GM18511 (cell line): ENCODE data around the gene KIAA0232.

ENCODE experiments used
- ATAC-seq: cut with Tn5 transposase; IDR thresholded peaks from one replicate; pipeline ENCODE4 v1.9.1; 2021; ENCODE audit warnings: mild to moderate bottlenecking, moderate library complexity; ENCODE audit not compliant: unreplicated experiment

Gene KIAA0232

DNA sequence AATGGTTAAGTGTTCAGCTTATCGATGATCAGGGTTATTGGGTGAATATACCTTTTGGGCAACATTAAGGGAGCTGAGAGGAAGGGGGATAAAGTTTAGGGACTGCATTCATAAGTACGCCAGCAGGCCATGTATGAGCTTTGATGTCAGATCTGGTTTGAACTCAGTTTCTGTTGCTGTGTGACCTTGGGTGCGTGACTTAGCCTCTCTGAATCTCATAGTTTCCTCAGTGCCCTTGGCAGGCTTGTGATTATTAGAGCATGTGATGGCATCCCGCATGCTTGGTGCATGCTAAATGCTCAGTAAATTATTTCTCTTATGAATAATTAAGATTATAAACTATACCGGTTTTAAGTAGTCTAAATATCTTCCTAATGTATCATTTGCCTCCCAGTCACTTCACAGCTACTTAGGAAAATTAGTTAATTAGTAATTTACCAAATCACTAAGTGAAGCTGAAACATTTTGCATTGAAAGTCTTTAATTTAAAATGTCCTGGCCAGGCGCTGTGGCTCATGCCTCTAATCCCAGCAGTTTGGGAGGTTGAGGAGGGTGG is 130.9 kb downstream of the KIAA0232 start:
- ATAC-seq, result no peak

DNA sequence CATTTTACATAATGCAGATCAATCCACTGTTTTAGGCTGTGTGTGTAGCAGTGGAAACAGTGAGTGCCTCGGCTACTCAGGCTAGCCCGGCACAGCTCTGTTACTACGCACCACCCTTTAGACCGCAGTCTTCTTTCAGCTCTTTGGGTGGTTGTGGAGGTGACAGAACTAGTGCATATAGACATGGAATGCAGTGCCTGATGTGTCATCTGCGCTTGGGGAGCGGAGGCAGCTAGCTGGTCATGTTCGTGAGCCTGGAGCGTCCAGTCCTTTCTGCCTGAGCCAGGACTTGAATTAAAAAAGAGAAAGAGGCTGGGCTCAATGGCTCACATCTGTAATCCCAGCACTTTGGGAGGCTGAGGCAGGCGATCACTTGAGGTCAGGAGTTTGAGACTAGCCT is 131.9 kb downstream of the KIAA0232 start:
- ATAC-seq, result no peak

DNA sequence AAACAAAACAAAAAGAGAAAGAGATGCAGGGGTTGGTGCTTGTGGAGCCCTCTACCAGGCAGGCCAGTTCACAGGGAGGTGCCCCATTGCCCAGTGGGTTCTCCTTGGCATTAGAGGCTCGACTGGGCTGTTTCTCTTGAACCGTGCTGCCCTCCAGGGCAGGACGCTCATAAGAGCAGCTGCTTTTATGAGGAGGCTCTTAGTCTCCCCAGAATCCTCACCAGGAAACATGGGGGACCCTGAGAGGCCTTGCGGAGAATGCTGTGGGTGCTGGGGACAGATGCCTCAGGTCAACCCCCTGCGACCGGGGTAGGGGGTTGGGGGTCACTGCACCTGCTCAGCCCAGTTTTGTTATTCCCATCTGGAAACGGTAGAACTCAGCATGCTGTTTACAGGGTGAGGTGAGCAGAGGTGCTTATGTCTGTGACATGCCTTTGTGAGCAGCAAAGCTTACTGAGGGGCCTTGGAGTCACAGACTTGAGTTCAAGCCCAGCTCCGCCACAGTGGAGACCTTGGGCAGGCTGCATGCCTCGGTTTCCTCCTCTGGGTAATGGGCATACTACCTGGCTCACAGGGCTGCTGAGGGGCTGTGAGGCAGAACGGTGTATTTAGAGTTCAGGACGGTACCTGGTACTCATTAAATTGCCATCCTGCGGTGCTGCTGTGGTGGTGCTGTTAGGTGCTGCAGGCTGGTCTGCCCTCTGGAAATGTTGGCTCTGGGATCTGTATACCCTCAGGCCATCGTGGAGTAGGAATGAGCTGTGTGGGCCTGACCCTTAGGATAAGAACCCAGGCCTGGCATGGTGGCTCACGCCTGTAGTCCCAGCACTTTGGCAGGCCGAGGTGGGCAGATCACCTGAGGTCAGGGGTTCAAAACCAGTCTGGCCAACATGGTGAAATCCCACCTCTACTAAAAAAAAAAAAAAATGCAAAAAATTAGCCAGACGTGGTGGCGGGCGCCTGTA is 132.8 kb downstream of the KIAA0232 start:
- no peak for ATAC-seq

DNA sequence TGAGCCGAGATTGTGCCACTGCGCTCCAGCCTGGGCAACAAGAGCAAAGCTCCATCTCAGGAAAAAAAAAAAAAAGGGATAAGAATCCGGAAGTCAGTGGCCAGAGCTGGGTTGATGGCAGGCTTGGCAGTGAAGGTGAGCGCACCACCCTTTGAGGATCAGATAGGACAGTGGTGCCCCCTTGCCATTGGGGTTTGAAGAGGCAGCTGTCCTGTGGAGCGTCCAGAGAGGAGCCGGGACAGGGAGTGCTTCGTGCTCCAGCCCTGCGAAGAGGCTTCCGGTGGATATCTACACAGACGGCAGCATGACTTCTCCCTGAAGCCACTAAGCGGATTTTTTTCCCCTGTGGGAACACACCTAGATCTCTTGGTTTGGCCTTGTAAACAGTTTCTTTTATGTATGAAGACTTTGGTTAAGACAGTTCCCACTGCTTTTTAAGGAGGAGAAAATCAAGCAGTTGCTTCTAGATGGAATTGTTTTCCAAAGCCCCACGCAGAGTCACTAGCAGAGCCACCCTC is 133.6 kb downstream of the KIAA0232 start:
- no peak for ATAC-seq

DNA sequence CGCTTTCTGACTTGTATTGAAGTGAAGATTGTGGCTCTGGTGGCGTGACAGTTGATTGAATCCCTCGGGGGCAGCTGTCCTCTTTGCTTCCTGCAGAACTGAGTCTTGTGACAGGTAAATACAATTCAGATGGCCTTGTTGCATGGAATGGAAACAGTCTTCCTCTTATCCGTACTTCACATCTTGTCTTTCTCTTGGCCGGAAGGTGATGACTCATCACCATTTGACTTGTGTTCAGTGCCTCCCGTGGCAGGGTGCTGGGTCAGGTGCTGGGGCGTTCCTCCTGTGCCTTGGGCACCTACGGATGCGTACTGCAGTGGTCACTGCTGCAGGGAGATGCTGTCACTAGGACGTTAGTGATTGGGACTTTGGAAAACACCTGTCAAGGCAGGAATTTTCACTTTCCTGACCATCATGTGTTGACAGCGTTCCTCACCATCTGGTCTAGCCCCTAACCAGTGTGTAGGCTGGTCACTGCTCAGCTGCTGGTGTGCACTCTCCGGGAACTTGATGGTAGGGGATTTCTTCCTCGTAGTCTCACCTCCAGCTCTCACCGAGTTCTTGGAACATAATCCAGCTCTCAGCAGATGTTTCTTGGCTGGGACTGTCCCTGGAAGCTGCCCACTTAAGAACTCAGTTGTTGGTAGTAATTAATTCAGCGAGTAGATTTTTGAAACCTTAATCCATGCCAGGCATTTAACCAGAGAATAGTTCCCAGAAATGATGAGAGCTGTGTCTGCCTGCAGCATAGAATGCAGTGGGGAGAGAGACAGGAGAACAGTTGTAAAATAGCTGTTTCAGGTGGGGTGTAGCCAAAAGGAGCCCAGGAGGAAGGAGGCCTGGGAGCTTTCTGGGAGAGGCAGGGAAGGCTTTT is 134.3 kb downstream of the KIAA0232 start:
- ATAC-seq, result peak; percentile 70

DNA sequence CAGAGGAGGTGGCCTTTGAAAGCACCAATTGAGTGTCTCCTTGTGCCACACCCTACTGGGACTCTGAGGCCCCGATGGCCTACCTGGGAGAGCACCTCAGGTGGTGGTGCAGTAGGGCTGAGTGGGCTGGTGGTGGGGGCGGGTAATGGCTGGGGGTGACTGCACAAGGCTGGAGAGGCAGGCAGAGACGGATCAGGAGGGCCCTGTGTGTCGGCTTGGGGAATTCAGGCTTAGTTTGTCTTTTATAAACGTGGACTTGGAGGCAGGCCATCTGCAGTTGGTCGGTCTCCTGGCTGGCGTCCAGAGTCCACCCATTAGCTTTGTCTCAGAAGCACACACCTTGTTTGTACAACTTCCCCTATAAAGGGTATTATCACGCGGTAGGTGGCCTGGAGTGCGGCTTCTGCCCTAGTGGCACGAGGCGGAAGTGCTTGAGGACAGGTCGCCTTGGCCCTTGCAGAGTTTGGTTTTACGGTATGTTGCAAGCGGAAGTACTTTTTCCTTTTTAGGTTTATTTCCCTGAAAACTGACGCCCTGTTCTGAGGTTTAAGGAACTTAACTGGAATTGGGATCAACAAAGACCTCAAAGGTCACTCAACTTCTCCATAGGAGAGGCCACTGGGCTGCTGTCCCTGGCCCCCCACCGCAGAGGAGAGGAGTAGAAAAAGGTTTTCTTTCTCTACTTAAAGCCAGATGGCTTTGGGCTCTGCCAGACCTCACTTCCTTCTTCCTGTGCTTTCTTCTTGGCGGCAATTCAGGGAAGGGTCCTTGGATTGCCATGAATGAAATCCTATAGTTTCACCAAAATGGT is 135.1 kb downstream of the KIAA0232 start:
- peak; percentile 71 for ATAC-seq

DNA sequence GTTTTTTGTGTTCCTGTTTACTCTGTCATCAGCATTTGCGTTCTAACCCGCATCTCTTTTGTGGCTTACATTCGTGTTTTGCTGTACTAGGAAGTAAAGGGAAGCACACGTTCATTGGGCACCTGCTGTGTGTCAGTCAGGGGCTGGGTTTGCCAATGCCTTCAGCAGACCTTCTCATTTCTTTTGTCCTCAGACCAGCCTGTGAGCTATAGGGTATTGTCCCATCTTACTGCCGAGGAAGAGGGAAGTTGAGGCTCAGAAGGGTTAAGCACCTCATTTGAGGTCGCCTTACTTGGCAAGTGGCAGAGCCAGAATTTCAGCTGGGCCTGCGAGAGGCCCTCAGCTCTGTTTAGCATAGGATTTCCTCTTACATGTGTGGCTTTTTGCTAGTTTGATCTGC is 135.8 kb downstream of the KIAA0232 start:
- no peak for ATAC-seq

DNA sequence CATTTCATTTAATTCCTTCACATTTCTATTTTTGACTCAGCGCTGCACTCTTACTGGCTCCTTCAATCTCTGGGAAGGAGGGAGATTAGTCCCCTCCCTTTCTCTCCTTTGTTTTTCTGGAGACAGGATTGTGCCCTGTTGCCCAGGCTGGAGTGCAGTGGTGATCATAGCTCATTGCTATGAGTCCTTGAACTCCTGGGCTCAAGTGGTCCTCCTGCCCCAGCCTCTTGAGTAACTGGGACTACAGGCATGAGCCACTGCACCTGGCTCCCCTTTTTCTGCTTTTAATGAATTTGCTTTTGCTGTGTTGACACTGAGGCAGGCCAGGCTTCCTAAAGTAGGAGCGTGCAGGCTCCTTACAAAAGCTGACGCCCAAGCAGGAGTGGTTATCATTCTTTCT is 137.6 kb downstream of the KIAA0232 start:
- no peak for ATAC-seq

DNA sequence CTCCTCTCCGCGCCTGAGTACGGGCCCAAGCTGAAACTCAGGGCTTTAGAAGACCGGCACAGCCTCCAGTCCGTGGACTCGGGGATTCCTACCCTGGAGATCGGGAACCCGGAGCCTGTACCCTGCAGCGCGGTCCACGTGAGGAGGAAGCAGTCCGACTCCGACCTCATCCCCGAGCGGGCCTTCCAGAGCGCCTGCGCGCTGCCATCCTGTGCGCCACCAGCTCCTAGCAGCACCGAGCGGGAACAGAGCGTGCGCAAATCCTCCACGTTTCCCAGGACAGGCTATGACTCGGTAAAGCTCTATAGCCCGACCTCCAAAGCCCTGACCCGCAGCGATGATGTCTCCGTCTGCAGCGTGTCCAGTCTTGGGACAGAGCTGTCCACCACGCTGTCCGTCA is 141.0 kb downstream of the KIAA0232 start:
- ATAC-seq, result no peak

DNA sequence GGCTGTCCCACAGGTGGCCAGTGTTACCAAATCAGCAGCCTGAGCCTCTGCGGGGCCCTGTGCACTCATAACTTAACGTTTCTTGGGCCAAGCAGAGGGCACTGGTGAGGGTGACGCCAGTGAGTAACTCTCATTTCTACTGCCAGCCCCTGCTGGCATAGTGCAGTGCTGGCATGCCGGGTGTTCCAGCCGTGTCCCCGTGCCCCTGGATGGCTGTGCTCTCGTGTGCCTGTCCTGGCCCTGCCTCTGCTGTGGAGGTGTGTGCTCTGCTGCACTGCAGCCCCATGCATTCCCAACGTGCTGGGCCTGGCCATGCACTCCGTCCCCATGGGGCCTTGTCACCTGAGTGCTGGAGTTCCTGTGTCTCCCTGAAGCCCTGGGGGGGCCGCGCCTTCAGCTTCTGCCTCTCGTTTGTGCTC is 141.8 kb downstream of the KIAA0232 start:
- no peak for ATAC-seq

DNA sequence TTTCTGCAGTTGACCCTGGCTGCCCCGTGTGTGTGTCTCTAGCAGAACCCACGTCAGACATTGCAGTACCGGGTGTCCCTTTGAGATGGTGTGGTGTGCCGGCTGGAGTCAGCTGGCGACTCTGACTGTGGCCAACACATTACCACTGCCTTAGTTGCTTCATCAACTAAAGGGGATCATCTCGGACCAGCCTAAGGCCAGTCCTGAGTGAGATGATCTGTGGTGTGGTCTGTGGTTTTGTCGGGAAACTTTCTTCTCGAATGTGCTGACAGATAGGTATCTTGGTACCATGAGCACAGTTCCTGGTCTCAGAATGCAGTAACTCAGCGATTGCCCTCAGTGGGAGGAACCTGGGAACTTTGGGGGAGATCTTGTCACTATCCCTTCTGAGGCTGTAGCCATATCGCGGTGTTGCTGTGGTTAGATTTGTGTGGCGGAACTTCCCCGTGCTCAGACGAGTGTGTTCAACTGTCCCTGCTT is 142.9 kb downstream of the KIAA0232 start:
- no peak for ATAC-seq

DNA sequence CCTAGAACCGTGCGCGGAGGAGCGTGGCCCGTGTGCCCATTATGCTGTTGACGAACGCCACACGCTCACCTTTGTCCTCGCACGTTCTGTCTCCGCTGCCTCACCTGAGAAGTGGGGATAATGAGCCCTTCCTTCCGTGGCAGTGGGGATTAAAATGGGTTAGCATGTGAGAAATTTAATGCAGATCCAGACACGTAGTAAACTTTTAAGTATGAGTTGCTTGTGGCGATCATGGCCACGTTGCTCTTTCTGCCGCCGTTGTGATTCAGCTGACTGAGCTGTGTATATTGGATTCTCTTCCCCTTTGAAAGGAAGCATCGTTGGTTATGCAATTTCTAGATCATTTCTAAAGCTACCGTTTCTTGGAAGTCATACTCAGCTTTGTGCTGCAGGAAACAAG is 143.6 kb downstream of the KIAA0232 start:
- no peak for ATAC-seq

DNA sequence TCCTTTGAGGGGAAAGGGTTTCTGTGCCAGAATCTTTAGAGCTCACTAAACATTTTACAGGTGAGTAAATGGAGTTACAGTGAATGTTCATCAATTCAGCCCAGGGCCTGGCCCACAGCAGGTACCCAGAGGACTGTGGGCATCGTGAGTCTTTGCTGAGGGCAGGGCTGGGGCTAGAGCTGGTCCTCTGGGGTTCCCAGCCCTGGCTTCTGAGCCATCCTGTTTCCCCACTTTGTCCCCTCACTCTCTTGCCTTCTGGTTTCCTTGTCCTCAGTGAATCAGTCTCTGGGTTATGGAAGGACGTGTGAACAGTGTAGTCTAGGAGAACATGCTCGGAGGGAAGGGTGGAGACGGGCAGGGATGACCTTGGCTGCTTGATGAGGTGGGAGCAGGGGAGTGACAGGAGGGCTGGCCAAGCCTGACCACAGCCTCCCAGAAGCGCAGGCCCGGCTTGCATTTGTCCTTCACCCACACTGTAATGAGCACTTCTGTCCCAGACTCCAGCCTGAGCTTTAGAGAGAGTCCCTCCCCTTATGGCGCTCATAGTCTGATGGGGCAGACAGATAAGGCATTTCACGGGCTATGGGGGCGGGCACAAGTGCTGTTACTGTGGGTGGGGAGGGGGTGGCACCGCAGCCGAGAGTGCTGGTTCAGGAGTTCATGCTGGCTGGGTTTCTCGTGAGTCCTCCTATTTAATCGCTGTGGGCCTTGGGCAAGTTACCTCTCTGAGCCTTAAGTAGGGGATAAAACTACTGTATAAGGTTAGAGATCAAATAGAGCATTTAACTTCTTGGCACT is 144.4 kb downstream of the KIAA0232 start:
- no peak for ATAC-seq

DNA sequence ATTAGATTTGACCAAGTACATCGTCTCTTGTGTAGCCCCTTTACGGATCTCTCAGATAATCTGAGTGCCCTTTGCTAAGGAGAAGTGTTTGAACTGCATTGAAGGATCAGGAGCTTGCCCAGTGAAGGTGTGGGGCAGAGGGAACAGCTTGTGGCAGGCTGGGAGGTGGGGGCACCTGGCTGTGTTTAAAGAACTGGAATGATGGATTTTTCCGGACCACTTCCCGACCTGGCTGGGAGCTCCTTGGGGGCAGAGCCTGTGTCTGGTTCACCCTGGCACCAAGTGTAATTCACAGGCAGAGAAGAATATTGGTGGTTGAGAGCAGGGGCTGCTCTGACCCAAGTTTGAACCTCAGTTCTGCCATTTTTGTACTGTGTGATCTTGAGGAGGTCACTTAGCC is 145.6 kb downstream of the KIAA0232 start:
- ATAC-seq, result no peak

DNA sequence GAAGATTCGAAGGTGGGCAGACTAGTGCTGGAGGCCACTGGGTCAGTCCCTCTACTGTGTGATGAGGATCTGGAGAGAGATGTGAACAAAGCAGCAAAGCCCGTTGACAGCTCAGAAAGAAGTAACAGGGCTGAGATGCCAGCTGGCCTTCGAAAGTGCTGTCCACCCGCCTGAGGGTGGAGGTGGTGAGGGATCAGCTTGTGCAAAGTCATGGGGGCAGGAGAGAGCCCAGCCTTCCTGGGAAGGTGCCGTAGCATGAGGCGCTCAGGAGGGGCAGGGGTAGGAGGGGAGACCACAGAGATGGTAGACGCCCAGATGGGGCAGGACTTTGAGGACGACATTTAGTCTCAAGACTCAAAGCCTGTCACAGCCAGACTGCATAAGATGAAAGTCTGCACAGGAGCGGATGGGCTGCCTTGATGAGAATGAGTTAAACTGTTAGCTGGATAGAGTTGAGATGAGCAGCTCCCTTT is 146.8 kb downstream of the KIAA0232 start:
- no peak for ATAC-seq

DNA sequence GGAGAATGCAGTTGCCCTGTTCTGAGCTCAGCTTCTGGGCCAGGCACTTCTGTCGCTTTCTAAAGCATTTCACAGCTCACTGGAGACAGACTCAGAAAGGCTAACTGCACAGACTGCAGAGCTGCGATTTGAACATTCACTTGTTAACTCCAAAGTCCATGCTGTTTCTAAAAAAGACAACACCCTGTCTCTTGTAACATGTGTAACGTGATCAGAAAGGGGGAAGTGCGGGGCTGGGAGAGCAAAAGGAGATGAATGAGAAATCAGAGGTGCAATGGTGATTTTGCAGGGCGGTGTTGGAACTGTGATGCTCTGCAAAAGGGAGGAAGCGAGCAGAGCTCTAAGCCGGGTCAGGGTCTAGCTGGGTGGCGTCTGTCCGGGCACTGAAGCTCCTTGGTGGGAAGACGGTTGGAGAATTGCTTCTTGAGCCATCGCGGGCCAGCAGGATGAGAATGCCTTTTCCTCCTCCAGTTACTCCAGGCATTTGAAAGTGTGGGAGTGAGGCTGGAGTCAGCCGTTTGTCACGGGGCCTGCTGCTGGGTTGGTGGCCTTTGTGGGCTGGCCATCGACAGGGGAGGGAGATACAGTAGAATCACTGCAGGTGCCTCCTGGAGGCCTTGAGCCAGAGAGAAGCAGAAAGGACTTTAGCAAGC is 147.4 kb downstream of the KIAA0232 start:
- ATAC-seq, result no peak

DNA sequence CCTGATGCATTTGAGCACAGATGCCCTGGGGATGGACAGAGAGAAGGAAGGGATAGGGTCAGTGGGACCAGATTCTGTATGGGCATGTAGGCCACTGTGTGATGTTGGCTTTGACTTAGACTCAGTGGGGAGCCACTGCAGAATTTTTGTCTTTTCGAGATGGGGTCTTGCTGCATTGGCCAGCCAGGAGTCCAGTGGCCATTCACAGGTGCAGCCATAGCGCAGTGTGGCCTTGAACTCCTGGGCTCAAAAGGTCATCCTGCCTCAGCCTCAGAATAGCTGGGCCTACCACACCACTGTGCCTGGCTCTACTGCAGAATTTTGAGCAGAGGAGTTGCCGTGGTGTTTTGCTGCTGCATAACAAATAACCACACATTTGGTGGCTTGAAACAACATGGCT is 149.9 kb downstream of the KIAA0232 start:
- no peak for ATAC-seq

DNA sequence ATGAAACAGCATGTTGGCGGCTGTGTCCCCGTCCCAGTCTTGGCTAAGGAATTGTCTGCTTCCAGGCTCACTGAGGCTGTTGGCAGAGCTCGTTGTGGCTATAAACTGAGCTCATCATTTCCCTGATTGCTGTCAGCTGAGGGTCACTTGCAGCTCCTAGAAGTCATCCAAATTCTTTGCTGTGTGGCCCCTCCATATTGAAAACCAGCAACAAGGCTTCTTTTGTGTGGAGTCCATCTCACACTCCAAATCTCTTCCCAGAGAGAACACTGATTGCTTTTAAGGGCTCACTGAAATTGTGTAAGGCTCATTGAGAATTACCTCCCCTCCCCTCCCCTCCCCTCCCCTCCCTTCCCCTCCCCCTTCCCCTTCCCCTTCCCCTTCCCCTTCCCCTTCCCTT is 150.4 kb downstream of the KIAA0232 start:
- ATAC-seq, result no peak
